DOHH2 (cell line): Measurements from ENCODE around the gene OR2M3.

Experiments used
- H3F3A ChIP-seq: fragments of 200-600 bp; sonication (generic), shearing (Covaris generic); 2 replicates; pipeline ENCODE4 v1.6.0; 2016; ENCODE audit warnings: antibody characterized with exemption, mild to moderate bottlenecking; ENCODE audit not compliant: control insufficient read depth, insufficient read depth
- H3K27ac ChIP-seq: fragments of 200-600 bp; sonication (generic); 2 replicates; pipeline ENCODE4 v1.5.1; 2014; ENCODE audit warnings: low read depth, mild to moderate bottlenecking, low read length, moderate library complexity
- H3K27me3 ChIP-seq: fragments of 200-600 bp; sonication (generic); 2 replicates; pipeline ENCODE4 v1.6.1; 2014; ENCODE audit warnings: mild to moderate bottlenecking, low read length, mixed read lengths; ENCODE audit not compliant: control insufficient read depth
- H3K36me3 ChIP-seq: fragments of 200-600 bp; sonication (generic); 2 replicates; pipeline ENCODE4 v1.6.1; 2014; ENCODE audit warnings: mild to moderate bottlenecking, low read length, moderate library complexity, mixed read lengths; ENCODE audit not compliant: control insufficient read depth
- H3K4me1 ChIP-seq: fragments of 200-600 bp; sonication (generic); 2 replicates; pipeline ENCODE4 v1.6.1; 2014; ENCODE audit warnings: mild to moderate bottlenecking, low read length, mixed read lengths; ENCODE audit not compliant: control insufficient read depth
- H3K4me2 ChIP-seq: fragments of 200-600 bp; sonication (generic); 2 replicates; pipeline ENCODE4 v1.6.0; 2014; ENCODE audit warnings: mild to moderate bottlenecking, low read length, moderate library complexity
- H3K4me3 ChIP-seq: fragments of 200-600 bp; sonication (generic); 2 replicates; pipeline ENCODE4 v1.5.1; 2014; ENCODE audit warnings: mild to moderate bottlenecking, low read length, mixed read lengths
- H3K79me2 ChIP-seq: fragments of 200-600 bp; sonication (generic); 2 replicates; pipeline ENCODE4 v1.6.1; 2014; ENCODE audit warnings: mild to moderate bottlenecking, low read length, mixed read lengths; ENCODE audit not compliant: control insufficient read depth
- H3K9me2 ChIP-seq: fragments of 200-600 bp; sonication (generic); replicated peaks from 2 replicates; pipeline ENCODE4 v1.6.1; 2014; ENCODE audit warnings: mild to moderate bottlenecking, low read length, mixed read lengths; ENCODE audit not compliant: control insufficient read depth
- H3K9me3 ChIP-seq: fragments of 200-600 bp; sonication (generic); 2 replicates; pipeline ENCODE4 v1.6.1; 2014; ENCODE audit warnings: antibody characterized with exemption, low read length, mixed read lengths; ENCODE audit not compliant: control insufficient read depth, insufficient read depth
- H4K20me1 ChIP-seq: fragments of 200-600 bp; sonication (generic); 2 replicates; pipeline ENCODE4 v1.6.0; 2014; ENCODE audit warnings: low read depth, mild to moderate bottlenecking, antibody characterized with exemption, low read length, moderate library complexity; ENCODE audit not compliant: control insufficient read depth, insufficient read depth
- EZH2phosphoT487 ChIP-seq: fragments of 200-600 bp; sonication (generic); IDR thresholded peaks from 2 replicates; pipeline ENCODE4 v1.6.1; 2017; ENCODE audit warnings: borderline replicate concordance, mild to moderate bottlenecking, antibody characterized with exemption, low read length, moderate library complexity, mixed read lengths
- TF ChIP-seq, protein P1 (sequence below): fragments of 200-600 bp; sonication (generic); IDR thresholded peaks from one replicate; pipeline ENCODE4 v1.5.1; 2014; ENCODE audit warnings: antibody characterized with exemption, mild to moderate bottlenecking, low read depth, low read length; ENCODE audit not compliant: poor library complexity, severe bottlenecking

OR2M3 gene

DNA sequence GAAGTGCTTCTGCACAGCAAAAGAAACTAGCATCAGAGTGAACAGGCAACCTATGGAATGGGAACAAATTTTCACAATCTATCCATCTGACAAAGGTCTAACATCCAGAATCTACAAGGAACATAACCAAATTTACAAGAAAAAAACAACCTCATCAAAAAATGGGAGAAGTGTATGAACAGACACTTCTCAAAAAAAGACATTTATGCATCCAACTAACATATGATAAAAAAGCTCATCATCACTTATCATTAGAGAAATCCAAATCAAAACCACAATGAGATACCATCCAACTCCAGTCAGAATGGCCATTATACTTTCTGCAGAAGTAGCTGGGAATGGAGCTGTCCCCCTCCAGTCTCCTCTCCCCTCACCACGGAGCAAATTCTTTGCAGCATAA lies 2.9 kb upstream of the OR2M3 start:
- Histone ChIP-seq H4K20me1 (no peaks in the 10 kb centered on the region), H3K27ac (no peak overlapping the region), H3K4me1 (no peaks in the 10 kb centered on the region), H3F3A (no peaks in the 10 kb centered on the region), H3K4me3 (no peak overlapping the region), H3K27me3 (no peaks in the 10 kb centered on the region), H3K79me2 (no peaks in the 10 kb centered on the region), H3K4me2 (no peak overlapping the region), H3K9me2 (no peaks in the 10 kb centered on the region), H3K36me3 (no peaks in the 10 kb centered on the region), H3K9me3 (no peaks in the 10 kb centered on the region; the same call in 1 of the 2 replicates)
- TF ChIP-seq, protein P1, sequence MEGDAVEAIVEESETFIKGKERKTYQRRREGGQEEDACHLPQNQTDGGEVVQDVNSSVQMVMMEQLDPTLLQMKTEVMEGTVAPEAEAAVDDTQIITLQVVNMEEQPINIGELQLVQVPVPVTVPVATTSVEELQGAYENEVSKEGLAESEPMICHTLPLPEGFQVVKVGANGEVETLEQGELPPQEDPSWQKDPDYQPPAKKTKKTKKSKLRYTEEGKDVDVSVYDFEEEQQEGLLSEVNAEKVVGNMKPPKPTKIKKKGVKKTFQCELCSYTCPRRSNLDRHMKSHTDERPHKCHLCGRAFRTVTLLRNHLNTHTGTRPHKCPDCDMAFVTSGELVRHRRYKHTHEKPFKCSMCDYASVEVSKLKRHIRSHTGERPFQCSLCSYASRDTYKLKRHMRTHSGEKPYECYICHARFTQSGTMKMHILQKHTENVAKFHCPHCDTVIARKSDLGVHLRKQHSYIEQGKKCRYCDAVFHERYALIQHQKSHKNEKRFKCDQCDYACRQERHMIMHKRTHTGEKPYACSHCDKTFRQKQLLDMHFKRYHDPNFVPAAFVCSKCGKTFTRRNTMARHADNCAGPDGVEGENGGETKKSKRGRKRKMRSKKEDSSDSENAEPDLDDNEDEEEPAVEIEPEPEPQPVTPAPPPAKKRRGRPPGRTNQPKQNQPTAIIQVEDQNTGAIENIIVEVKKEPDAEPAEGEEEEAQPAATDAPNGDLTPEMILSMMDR, result no peak
- TF ChIP-seq EZH2phosphoT487, result no peak

DNA sequence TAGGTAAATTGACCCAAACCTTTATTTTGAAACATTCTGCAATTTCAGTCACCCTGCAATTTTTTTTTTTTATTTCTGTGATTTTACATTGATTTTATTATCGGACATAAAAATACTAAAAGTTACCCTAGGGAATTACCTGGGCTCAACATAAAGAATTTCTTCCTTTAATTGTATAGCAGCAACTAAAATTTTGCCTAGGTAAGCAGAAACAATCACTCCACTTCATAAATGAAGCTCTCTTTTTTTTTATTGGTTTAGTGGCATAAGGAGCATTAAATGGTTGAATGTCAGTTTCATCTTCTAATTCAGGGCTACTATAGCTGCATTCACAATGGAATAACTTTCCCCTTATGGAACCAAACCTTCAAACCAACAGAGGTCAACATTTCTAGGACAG lies 18.8 kb downstream of the OR2M3 start:
- TF ChIP-seq, protein P1, result no peak
- Histone ChIP-seq H3K9me2 (0 out of 2 replicates have a peak, but pooled peaks cover 2% of the 10 kb centered on the region), H3K27ac (no peak overlapping the region), H3K9me3 (no peaks in the 10 kb centered on the region), H3F3A (no peaks in the 10 kb centered on the region), H3K4me2 (no peak overlapping the region), H4K20me1 (no peaks in the 10 kb centered on the region), H3K79me2 (no peaks in the 10 kb centered on the region), H3K4me1 (no peaks in the 10 kb centered on the region), H3K36me3 (no peaks in the 10 kb centered on the region), H3K27me3 (no peaks in the 10 kb centered on the region), H3K4me3 (no peak overlapping the region)

DNA sequence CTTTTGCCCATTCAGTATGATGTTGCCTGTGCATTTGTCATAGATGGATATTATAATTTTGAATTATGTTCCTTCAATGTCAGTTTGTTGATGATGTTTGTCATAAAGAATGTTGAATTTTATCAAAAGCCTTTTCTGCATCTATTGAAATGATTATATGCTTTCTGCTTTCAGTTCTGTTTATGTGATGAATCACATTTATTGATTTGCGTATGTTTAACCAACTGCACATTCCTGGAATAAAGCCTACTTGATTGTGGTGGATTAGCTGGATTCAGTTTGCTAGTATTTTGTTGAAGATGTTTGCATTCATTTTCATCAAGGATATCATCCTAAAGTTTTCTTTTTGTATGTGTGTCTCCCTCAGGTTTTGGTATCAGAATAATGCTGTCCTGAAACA lies 28.5 kb downstream of the OR2M3 start:
- no peaks in the 10 kb centered on the region for H4K20me1 ChIP-seq
- TF ChIP-seq, protein P1, result no peak
- no peak for TF ChIP-seq EZH2phosphoT487
- no peaks in the 10 kb centered on the region for H3K27me3 ChIP-seq
- H3K4me3 ChIP-seq, result no peak overlapping the region
- H3K4me1 ChIP-seq, result no peaks in the 10 kb centered on the region
- no peaks in the 10 kb centered on the region for H3K9me3 ChIP-seq
- H3K36me3 ChIP-seq, result no peaks in the 10 kb centered on the region
- H3F3A ChIP-seq, result no peaks in the 10 kb centered on the region
- H3K79me2 ChIP-seq, result no peaks in the 10 kb centered on the region
- no peak overlapping the region for H3K27ac ChIP-seq
- no peak overlapping the region for H3K4me2 ChIP-seq
- no peaks in the 10 kb centered on the region for H3K9me2 ChIP-seq

DNA sequence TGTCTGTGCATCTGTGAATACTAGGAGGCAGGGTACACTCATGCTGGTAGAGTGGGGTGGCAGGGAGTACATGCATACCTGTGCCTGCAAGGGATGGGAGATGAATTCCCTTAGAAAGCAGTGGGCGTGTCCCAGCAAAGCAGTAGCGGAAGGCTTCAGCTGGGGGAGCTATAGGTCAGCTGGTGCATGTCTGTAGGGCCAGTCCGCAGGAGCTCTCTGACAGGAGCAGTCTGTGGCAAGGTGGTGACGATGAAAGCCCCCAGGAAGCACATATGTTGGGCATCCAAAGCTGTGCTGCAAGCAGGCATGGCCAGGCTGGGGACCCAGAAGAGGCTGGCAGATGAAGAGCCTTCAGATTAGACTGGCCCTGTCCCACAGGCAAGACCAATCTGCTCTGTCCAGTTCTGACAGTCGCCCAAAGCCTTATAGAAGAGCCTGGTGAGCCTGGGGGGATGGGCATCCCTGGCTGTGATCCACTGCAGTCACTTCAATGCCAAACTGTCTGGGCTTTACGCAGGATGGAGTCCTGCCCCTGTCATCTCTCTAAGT lies 32.4 kb downstream of the OR2M3 start:
- Histone ChIP-seq H4K20me1 (no peaks in the 10 kb centered on the region), H3K27ac (no peak overlapping the region), H3K79me2 (no peaks in the 10 kb centered on the region), H3K9me3 (no peaks in the 10 kb centered on the region), H3K4me3 (no peak overlapping the region), H3F3A (no peaks in the 10 kb centered on the region), H3K4me2 (no peak overlapping the region), H3K4me1 (no peaks in the 10 kb centered on the region), H3K9me2 (no peaks in the 10 kb centered on the region), H3K36me3 (no peaks in the 10 kb centered on the region), H3K27me3 (no peaks in the 10 kb centered on the region)
- TF ChIP-seq EZH2phosphoT487, result no peak
- TF ChIP-seq, protein P1, result no peak
